GM12878 (cell line): ENCODE measurements around the gene PLXND1. TPM values are rescaled to one million over a fixed set of nuclear protein-coding genes. Genes with fewer than 3 reads are reported as not detected.

Experiments
- ATAC-seq: fragments of 200-7000 bp; cut with Tn5 transposase; 3 replicates; pipeline ENCODE4 v1.9.1; 2020; ENCODE audit warnings: mild to moderate bottlenecking, moderate library complexity
- BruUV-seq: library from RNA; stranded (reverse); fragments of 400-500 nt; replicated peaks from 2 replicates; lab custom pipeline; 2021; lab: Mats Ljungman, UMichigan
- CTCF ChIA-PET: fragments of 300-600 bp; sonication (Branson Sonifier 250); formaldehyde crosslinking; extraction: SDS; loops from one replicate; lab custom pipeline; 2021; ENCODE audit warnings: inconsistent platforms; lab: Yijun Ruan, JAX
- POLR2A ChIA-PET: fragments of 350-600 bp; formaldehyde crosslinking; extraction: SDS; loops from one replicate; lab custom pipeline; 2021; ENCODE audit warnings: inconsistent platforms; lab: Charles Lee
- RAD21 ChIA-PET: fragments of 300-600 bp; sonication (Branson Sonifier 250); formaldehyde crosslinking; loops from one replicate; lab custom pipeline; 2023; ENCODE audit warnings: antibody characterized with exemption; ENCODE audit not compliant: unreplicated experiment; lab: Charles Lee
- SMC1A ChIA-PET: fragments of 300-600 bp; sonication (Branson Sonifier 250); formaldehyde crosslinking; loops from one replicate; lab custom pipeline; 2023; ENCODE audit not compliant: unreplicated experiment, uncharacterized antibody; lab: Charles Lee
- DNase-seq: peaks from one replicate; pipeline ENCODE4 v3.0.0-alpha.2; 2011; ENCODE audit warnings: low read depth, low spot score
- FAIRE-seq: peaks from 3 replicates; lab custom pipeline; 2011; peaks lifted over from hg19 to GRCh38; lab: Jason Lieb, UNC
- H2AFZ ChIP-seq: 2 replicates; pipeline ENCODE4 v1.6.0; 2011; ENCODE audit warnings: low read depth, low read length, control low read depth; ENCODE audit not compliant: control insufficient read depth
- H3K27ac ChIP-seq: 2 replicates; pipeline ENCODE4 v1.5.1; 2011; ENCODE audit warnings: control low read depth; ENCODE audit not compliant: control insufficient read depth, insufficient read depth
- H3K27me3 ChIP-seq, 2 experiments: replicated peaks in 1 of 2; 2 replicates each; pipeline versions ENCODE4 v1.6.0 to v1.6.1; 2011; ENCODE audit warnings: low read length in 1 of 2; ENCODE audit not compliant: control insufficient read depth in 2 of 2, insufficient read depth in 2 of 2
- H3K36me3 ChIP-seq, 2 experiments: 2 replicates each; pipeline ENCODE4 v1.5.1; 2011; ENCODE audit warnings: low read length in 1 of 2; ENCODE audit not compliant: control insufficient read depth in 2 of 2, insufficient read depth in 2 of 2
- H3K4me1 ChIP-seq: 2 replicates; pipeline ENCODE4 v1.6.1; 2011; ENCODE audit warnings: mild to moderate bottlenecking, low read length, moderate library complexity, mixed read lengths; ENCODE audit not compliant: control insufficient read depth, insufficient read depth
- H3K4me2 ChIP-seq: 2 replicates; pipeline ENCODE4 v1.6.0; 2011; ENCODE audit warnings: control low read depth; ENCODE audit not compliant: control insufficient read depth, insufficient read depth
- H3K4me3 ChIP-seq: fragments of 200-600 bp; sonication (generic); 2 replicates; pipeline ENCODE4 v1.5.1; 2016
- H3K79me2 ChIP-seq: 2 replicates; pipeline ENCODE4 v1.6.0; 2011; ENCODE audit warnings: low read length; ENCODE audit not compliant: control insufficient read depth, insufficient read depth
- H3K9ac ChIP-seq: 2 replicates; pipeline ENCODE4 v1.8.0; 2011; ENCODE audit warnings: low read length, control low read depth, mixed read lengths; ENCODE audit not compliant: control insufficient read depth, insufficient read depth
- H3K9me3 ChIP-seq: replicated peaks from 3 replicates; pipeline ENCODE4 v1.5.1; 2011; ENCODE audit warnings: mild to moderate bottlenecking, low read length; ENCODE audit not compliant: control insufficient read depth, insufficient read depth
- H4K20me1 ChIP-seq: 2 replicates; pipeline ENCODE4 v1.6.0; 2011; ENCODE audit not compliant: control insufficient read depth, insufficient read depth
- CREM ChIP-seq: IDR thresholded peaks from 2 replicates; pipeline ENCODE4 v1.6.1; 2014; ENCODE audit warnings: antibody characterized with exemption, low read depth
- HCFC1 ChIP-seq: fragments of 150-350 bp; IDR thresholded peaks from 2 replicates; pipeline ENCODE4 v1.6.1; 2014; ENCODE audit warnings: low read length
- KDM1A ChIP-seq: fragments of 200-600 bp; sonication (generic); IDR thresholded peaks from 2 replicates; pipeline ENCODE4 v1.6.1; 2016; ENCODE audit warnings: borderline replicate concordance
- MXI1 ChIP-seq: fragments of 150-350 bp; IDR thresholded peaks from 2 replicates; pipeline ENCODE4 v1.6.1; 2011; ENCODE audit warnings: low read depth, mild to moderate bottlenecking, inconsistent platforms, low read length, improper control_type of control experiment
- MYC ChIP-seq: IDR thresholded peaks from 2 replicates; pipeline ENCODE4 v1.6.1; 2011; ENCODE audit warnings: mild to moderate bottlenecking, low read length, moderate library complexity, inconsistent platforms; ENCODE audit not compliant: insufficient read depth, insufficient replicate concordance, insufficient read length, severe bottlenecking
- NFYA ChIP-seq: IDR thresholded peaks from 2 replicates; pipeline ENCODE4 v1.6.1; 2011; ENCODE audit warnings: low read depth, mild to moderate bottlenecking, low read length, improper control_type of control experiment, borderline replicate concordance
- SUZ12 ChIP-seq: fragments of 200-600 bp; sonication (generic); IDR thresholded peaks from one replicate; pipeline ENCODE4 v1.6.1; 2018; ENCODE audit warnings: antibody characterized with exemption, mild to moderate bottlenecking; ENCODE audit not compliant: unreplicated experiment
- ZBTB40 ChIP-seq: fragments of 450-650 bp; IDR thresholded peaks from 2 replicates; pipeline ENCODE4 v1.6.1; 2016; ENCODE audit warnings: mild to moderate bottlenecking, moderate library complexity, borderline replicate concordance
- WGBS: methylation state at CpG from one replicate; pipeline ENCODE4 v1.1.6; 2016; ENCODE audit warnings: low lambda C conversion rate; ENCODE audit not compliant: insufficient replicate concordance, insufficient coverage; ENCODE audit errors: missing lambda C conversion rate; 5-methylcytosine and 5-hydroxymethylcytosine counted together
- in situ Hi-C: fragments of 300-500 bp; cut with MboI; formaldehyde crosslinking; loops from 9 replicates; pipeline ENCODE4 v1.14.3; 2018; ENCODE audit warnings: mixed read lengths
- intact Hi-C: fragments of 100-400 bp; cut with micrococcal nuclease; formaldehyde crosslinking; loops from one replicate; pipeline ENCODE4 v1.14.2; 2022; ENCODE audit not compliant: unreplicated experiment
- polyA plus RNA-seq, 11 experiments: library from polyadenylated mRNA; depleted of rRNA in 4 of 11; unstranded in 6 of 11; stranded (reverse) in 5 of 11; fragments of >200 nt; fragmentation: Nextera tagmentation in 4 of 11; fragmentation: Illumina TruSeq in 1 of 11; extraction: Ambion mirVana in 4 of 11; extraction: Trizol in 1 of 11; gene quantifications; 1 replicate in 1 of 11; 2 replicates in 10 of 11; pipeline versions ENCODE4 v1.2.1 to v1.2.3, GENCODE V29; 2011 to 2016; ENCODE audit warnings: inconsistent platforms in 2 of 11, missing spikeins in 2 of 11, low read depth in 1 of 11
- total RNA-seq, 4 experiments: library from RNA; depleted of rRNA in 3 of 4; stranded (reverse); fragments of >200 nt in 3 of 4; fragmentation: Illumina TruSeq in 1 of 4; extraction: Trizol in 1 of 4; gene quantifications; 2 replicates each; pipeline versions ENCODE4 v1.2.1 to v1.2.3, GENCODE V29; 2013 to 2021
- TF ChIP-seq, protein P1 (sequence below): fragments of 450-650 bp; IDR thresholded peaks from 2 replicates; pipeline ENCODE4 v1.6.1; 2017; ENCODE audit warnings: mild to moderate bottlenecking
- TF ChIP-seq, protein P2 (sequence below): IDR thresholded peaks from 2 replicates; pipeline ENCODE4 v1.6.1; 2012; ENCODE audit warnings: mild to moderate bottlenecking, low read depth, low read length
- TF ChIP-seq, protein P3 (sequence below): fragments of 450-650 bp; IDR thresholded peaks from 2 replicates; pipeline ENCODE4 v1.6.1; 2014; ENCODE audit warnings: mild to moderate bottlenecking

The PLXND1 gene
- total and polyA plus RNA-seq, 10 of the 15 experiments (the other 5 are each of a cell fraction or from before 2014, with no cell fraction given): 0.01 to 2.3 (median 0.72) TPM; not detected in 7

GRCh38 chr3:129539206-129539605, 67.3 kb downstream of the PLXND1 start (continued):
- TF ChIP-seq, protein P1, sequence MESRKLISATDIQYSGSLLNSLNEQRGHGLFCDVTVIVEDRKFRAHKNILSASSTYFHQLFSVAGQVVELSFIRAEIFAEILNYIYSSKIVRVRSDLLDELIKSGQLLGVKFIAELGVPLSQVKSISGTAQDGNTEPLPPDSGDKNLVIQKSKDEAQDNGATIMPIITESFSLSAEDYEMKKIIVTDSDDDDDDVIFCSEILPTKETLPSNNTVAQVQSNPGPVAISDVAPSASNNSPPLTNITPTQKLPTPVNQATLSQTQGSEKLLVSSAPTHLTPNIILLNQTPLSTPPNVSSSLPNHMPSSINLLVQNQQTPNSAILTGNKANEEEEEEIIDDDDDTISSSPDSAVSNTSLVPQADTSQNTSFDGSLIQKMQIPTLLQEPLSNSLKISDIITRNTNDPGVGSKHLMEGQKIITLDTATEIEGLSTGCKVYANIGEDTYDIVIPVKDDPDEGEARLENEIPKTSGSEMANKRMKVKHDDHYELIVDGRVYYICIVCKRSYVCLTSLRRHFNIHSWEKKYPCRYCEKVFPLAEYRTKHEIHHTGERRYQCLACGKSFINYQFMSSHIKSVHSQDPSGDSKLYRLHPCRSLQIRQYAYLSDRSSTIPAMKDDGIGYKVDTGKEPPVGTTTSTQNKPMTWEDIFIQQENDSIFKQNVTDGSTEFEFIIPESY: no peak

DNA sequence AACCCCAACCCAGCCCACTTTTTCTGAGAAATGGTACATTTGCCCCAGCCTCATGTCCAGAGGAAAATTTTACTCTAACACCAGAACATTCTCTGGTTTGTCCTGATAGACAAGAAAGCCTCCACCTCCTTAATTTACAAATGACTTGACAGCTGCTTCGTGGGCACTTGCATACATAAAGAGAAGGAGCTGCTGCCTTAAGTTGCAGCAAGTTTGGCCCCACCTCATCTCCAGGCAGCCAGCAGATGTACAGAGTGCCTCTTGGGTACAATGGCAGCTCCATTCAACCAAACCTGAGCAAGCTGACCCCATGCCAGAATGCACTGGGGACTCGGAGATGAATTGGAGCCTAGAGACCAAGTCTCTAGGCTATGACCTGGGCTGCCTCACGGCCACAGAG, 69.7 kb downstream of the PLXND1 start:
- DNase-seq: no peak
- Histone ChIP-seq H3K4me3 (no peak overlapping the region), H3K27me3 (no peaks in the 10 kb centered on the region; a peak in 1 of 4 replicates), H3K4me2 (no peak overlapping the region), H3K79me2 (no peaks in the 10 kb centered on the region), H3K27ac (no peak overlapping the region), H3K9me3 (no peaks in the 10 kb centered on the region), H3K36me3 (no peaks in the 10 kb centered on the region), H3K9ac (no peak overlapping the region), H2AFZ (no peak overlapping the region), H4K20me1 (no peaks in the 10 kb centered on the region), H3K4me1 (no peaks in the 10 kb centered on the region)
- WGBS: 20% methylated on average over 3 of the region's 3 CpGs
- ChIA-PET CTCF (no interaction called here), RAD21 (no interaction called here), POLR2A (no interaction called here), SMC1A (interaction anchor here (1.5 kb wide), 1 partner anchor 11 kb away, joined by 3 read pairs; no protein-coding TSS in a partner anchor)
- in situ Hi-C loops: no loop called here
- ATAC-seq: no peak
- intact Hi-C loops: no loop called here
- no TSS peak for BruUV-seq
- FAIRE-seq: no peak
- TF ChIP-seq MYC (no peak), SUZ12 (no peak), MXI1 (no peak), ZBTB40 (no peak), HCFC1 (no peak), KDM1A (no peak), CREM (no peak), NFYA (no peak)
- TF ChIP-seq, protein P2, sequence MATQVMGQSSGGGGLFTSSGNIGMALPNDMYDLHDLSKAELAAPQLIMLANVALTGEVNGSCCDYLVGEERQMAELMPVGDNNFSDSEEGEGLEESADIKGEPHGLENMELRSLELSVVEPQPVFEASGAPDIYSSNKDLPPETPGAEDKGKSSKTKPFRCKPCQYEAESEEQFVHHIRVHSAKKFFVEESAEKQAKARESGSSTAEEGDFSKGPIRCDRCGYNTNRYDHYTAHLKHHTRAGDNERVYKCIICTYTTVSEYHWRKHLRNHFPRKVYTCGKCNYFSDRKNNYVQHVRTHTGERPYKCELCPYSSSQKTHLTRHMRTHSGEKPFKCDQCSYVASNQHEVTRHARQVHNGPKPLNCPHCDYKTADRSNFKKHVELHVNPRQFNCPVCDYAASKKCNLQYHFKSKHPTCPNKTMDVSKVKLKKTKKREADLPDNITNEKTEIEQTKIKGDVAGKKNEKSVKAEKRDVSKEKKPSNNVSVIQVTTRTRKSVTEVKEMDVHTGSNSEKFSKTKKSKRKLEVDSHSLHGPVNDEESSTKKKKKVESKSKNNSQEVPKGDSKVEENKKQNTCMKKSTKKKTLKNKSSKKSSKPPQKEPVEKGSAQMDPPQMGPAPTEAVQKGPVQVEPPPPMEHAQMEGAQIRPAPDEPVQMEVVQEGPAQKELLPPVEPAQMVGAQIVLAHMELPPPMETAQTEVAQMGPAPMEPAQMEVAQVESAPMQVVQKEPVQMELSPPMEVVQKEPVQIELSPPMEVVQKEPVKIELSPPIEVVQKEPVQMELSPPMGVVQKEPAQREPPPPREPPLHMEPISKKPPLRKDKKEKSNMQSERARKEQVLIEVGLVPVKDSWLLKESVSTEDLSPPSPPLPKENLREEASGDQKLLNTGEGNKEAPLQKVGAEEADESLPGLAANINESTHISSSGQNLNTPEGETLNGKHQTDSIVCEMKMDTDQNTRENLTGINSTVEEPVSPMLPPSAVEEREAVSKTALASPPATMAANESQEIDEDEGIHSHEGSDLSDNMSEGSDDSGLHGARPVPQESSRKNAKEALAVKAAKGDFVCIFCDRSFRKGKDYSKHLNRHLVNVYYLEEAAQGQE: no peak
- TF ChIP-seq, protein P3, sequence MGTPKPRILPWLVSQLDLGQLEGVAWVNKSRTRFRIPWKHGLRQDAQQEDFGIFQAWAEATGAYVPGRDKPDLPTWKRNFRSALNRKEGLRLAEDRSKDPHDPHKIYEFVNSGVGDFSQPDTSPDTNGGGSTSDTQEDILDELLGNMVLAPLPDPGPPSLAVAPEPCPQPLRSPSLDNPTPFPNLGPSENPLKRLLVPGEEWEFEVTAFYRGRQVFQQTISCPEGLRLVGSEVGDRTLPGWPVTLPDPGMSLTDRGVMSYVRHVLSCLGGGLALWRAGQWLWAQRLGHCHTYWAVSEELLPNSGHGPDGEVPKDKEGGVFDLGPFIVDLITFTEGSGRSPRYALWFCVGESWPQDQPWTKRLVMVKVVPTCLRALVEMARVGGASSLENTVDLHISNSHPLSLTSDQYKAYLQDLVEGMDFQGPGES: no peak
